Measurements from ENCODE around the gene PPM1A.

PPM1A gene

DNA sequence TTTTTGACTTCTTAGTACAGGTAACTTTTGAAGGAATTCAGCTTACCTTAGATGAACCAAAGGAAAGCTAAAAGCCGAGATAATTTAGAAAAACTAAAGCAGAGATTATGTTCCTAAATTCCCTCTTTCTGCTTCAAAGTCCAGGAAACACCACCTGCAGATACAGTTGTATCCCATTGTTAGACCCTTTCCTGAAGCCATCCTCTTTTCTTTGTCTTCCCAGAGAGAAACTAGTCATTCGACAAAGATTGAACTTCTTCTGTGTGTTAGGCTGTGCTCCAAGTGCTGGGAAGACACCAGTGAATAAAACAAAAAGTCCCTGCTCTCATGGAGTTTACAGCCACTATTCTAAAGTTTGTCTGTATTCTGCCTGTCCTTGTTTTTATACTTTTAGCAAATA, 29.3 kb downstream of the PPM1A start:
- no peak for TF ChIP-seq CTCF (conservative IDR thresholded peaks at IDR 0.05; ENCODE audit: low read depth)
- no peak overlapping the region for H3K27ac ChIP-seq
- no peak for DNase-seq (ENCODE audit: low spot score)
- ChIA-PET CTCF (no interaction called here), POLR2A (ENCODE audit: low non-redundant PET) (no interaction called here)

GRCh38 chr14:60287452-60287851, 38.4 kb downstream of the PPM1A start:
- no peak overlapping the region for H3K27ac ChIP-seq
- POLR2A ChIA-PET (ENCODE audit: low non-redundant PET), result no interaction called here
- no peak for DNase-seq (ENCODE audit: low spot score)
- CTCF ChIA-PET, result no interaction called here
- TF ChIP-seq CTCF (conservative IDR thresholded peaks at IDR 0.05; ENCODE audit: low read depth), result no peak

- no peak for TF ChIP-seq CTCF (conservative IDR thresholded peaks at IDR 0.05; ENCODE audit: low read depth)
- no peak for DNase-seq (ENCODE audit: low spot score)
- no peak overlapping the region for H3K27ac ChIP-seq
- ChIA-PET POLR2A (ENCODE audit: low non-redundant PET) (no interaction called here), CTCF (no interaction called here)
Measured at GRCh38 chr14:60288279-60288678, 39.3 kb downstream of the PPM1A start.

- DNase-seq (ENCODE audit: low spot score), result no peak
- TF ChIP-seq CTCF (conservative IDR thresholded peaks at IDR 0.05; ENCODE audit: low read depth), result no peak
- ChIA-PET POLR2A (ENCODE audit: low non-redundant PET) (no interaction called here), CTCF (interaction anchor here (0.7 kb wide), 1 partner anchor 21 kb away, joined by 6 read pairs; no protein-coding TSS in a partner anchor)
- no peak overlapping the region for H3K27ac ChIP-seq
Measured at GRCh38 chr14:60294411-60295069, 45.5 kb downstream of the PPM1A start.

GRCh38 chr14:60300019-60300418, 51.0 kb downstream of the PPM1A start:
- TF ChIP-seq CTCF (conservative IDR thresholded peaks at IDR 0.05; ENCODE audit: low read depth), result no peak
- DNase-seq (ENCODE audit: low spot score), result no peak
- CTCF ChIA-PET, result interaction anchor here (0.7 to 1.6 kb wide), 3 partner anchors 9 to 50 kb away, joined by 3 to 5 read pairs (median 3); no protein-coding TSS in a partner anchor
- H3K27ac ChIP-seq, result no peak overlapping the region
- POLR2A ChIA-PET (ENCODE audit: low non-redundant PET), result no interaction called here

DNA sequence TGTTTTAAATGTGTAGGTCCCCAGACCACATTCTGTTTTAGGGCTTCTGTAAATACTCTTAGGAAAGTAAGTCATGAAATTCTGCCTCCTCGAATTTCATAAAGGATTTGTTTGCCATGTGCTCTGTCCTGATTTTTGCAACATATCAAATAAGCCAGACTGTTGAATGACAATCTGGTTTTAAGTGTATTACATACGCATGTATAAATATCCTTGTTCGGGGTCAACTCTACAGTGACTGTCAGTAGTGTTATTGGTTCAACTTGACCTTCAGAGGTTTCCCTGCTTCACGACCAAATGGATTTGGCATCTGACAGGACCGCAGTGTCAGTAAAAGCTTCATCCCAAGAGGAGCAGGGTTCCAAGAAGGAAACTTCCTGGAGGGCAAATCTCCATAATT, 52.7 kb downstream of the PPM1A start:
- H3K27ac ChIP-seq, result no peak overlapping the region
- no peak for TF ChIP-seq CTCF (conservative IDR thresholded peaks at IDR 0.05; ENCODE audit: low read depth)
- ChIA-PET POLR2A (ENCODE audit: low non-redundant PET) (no interaction called here), CTCF (no interaction called here)
- DNase-seq (ENCODE audit: low spot score), result no peak
